IPS-18c (cell line): ENCODE results near the gene TIAM2.

Source experiments
- H3K4me3 ChIP-seq: 2 replicates; pipeline ENCODE4 v1.7.0; 2013; ENCODE audit warnings: low read depth, mild to moderate bottlenecking, low read length, moderate library complexity; ENCODE audit not compliant: insufficient read depth
- H3K9me3 ChIP-seq: one replicate; pipeline ENCODE4 v1.6.1; 2013; ENCODE audit warnings: mild to moderate bottlenecking, low read length, moderate library complexity; ENCODE audit not compliant: control insufficient read depth, insufficient read depth

The TIAM2 gene

GRCh38 chr6:154981079-154981870 lies 13.8 kb upstream of the TIAM2 start:
- H3K4me3 ChIP-seq: no peak overlapping the region
- H3K9me3 ChIP-seq: no peaks in the 10 kb centered on the region

- no peak overlapping the region for H3K4me3 ChIP-seq
- no peaks in the 10 kb centered on the region for H3K9me3 ChIP-seq
These were observed 11.0 kb upstream of the TIAM2 start for GRCh38 chr6:154984146-154984545.

GRCh38 chr6:154986787-154987235 lies 8.3 kb upstream of the TIAM2 start:
- no peak overlapping the region for H3K4me3 ChIP-seq
- no peaks in the 10 kb centered on the region for H3K9me3 ChIP-seq

- Histone ChIP-seq H3K9me3 (no peaks in the 10 kb centered on the region), H3K4me3 (no peak overlapping the region)
These were observed 5.7 kb upstream of the TIAM2 start for GRCh38 chr6:154989448-154989847.

- no peaks in the 10 kb centered on the region for H3K9me3 ChIP-seq
- no peak overlapping the region for H3K4me3 ChIP-seq
These were observed 3.9 kb upstream of the TIAM2 start for GRCh38 chr6:154991207-154991606.

GRCh38 chr6:154993026-154993425 lies 2.1 kb upstream of the TIAM2 start:
- Histone ChIP-seq H3K9me3 (no peaks in the 10 kb centered on the region), H3K4me3 (no peak overlapping the region)

- no peak overlapping the region for H3K4me3 ChIP-seq
- no peaks in the 10 kb centered on the region for H3K9me3 ChIP-seq
These were observed 1.4 kb upstream of the TIAM2 start for GRCh38 chr6:154993710-154994109.

- H3K4me3 ChIP-seq: peak overlapping the region; percentile 90
These were observed 270 bp upstream of the TIAM2 start for GRCh38 chr6:154994836-154995253.

GRCh38 chr6:154996016-154996590 lies 988 bp downstream of the TIAM2 start:
- Histone ChIP-seq H3K9me3 (no peaks in the 10 kb centered on the region), H3K4me3 (peak overlapping the region; percentile 90)

More at GRCh38 chr6:154994836-154995253, 270 bp upstream of the TIAM2 start:
- no peaks in the 10 kb centered on the region for H3K9me3 ChIP-seq

GRCh38 chr6:154996841-154997311 lies 1.8 kb downstream of the TIAM2 start:
- no peak overlapping the region for H3K4me3 ChIP-seq

GRCh38 chr6:154998855-154999254 lies 3.7 kb downstream of the TIAM2 start:
- Histone ChIP-seq H3K4me3 (no peak overlapping the region), H3K9me3 (no peaks in the 10 kb centered on the region)

More at GRCh38 chr6:154996841-154997311, 1.8 kb downstream of the TIAM2 start:
- no peaks in the 10 kb centered on the region for H3K9me3 ChIP-seq

- H3K9me3 ChIP-seq: no peaks in the 10 kb centered on the region
- H3K4me3 ChIP-seq: no peak overlapping the region
These were observed 6.4 kb downstream of the TIAM2 start for GRCh38 chr6:155001482-155001881.

GRCh38 chr6:155001934-155002333 lies 6.8 kb downstream of the TIAM2 start:
- Histone ChIP-seq H3K9me3 (no peaks in the 10 kb centered on the region), H3K4me3 (no peak overlapping the region)

GRCh38 chr6:155003476-155003875 lies 8.4 kb downstream of the TIAM2 start:
- H3K9me3 ChIP-seq: no peaks in the 10 kb centered on the region
- no peak overlapping the region for H3K4me3 ChIP-seq

GRCh38 chr6:155004017-155004416 lies 8.9 kb downstream of the TIAM2 start:
- no peak overlapping the region for H3K4me3 ChIP-seq
- H3K9me3 ChIP-seq: no peaks in the 10 kb centered on the region

GRCh38 chr6:155004576-155005372 lies 9.7 kb downstream of the TIAM2 start:
- H3K9me3 ChIP-seq: no peaks in the 10 kb centered on the region
- H3K4me3 ChIP-seq: no peak overlapping the region

- H3K4me3 ChIP-seq: no peak overlapping the region
- no peaks in the 10 kb centered on the region for H3K9me3 ChIP-seq
These were observed 13.5 kb downstream of the TIAM2 start for GRCh38 chr6:155008625-155009024.

GRCh38 chr6:155010940-155011339 lies 15.8 kb downstream of the TIAM2 start:
- peaks cover 3% of the 10 kb centered on the region for H3K9me3 ChIP-seq
- no peak overlapping the region for H3K4me3 ChIP-seq
